Left forelimb (tissue), 1 donor: ENCODE data around the gene BICD1.

Experiments used
- DNase-seq: peaks from one replicate; pipeline ENCODE4 v3.0.0-alpha.2; 2018; ENCODE audit warnings: low spot score

Gene BICD1

DNA sequence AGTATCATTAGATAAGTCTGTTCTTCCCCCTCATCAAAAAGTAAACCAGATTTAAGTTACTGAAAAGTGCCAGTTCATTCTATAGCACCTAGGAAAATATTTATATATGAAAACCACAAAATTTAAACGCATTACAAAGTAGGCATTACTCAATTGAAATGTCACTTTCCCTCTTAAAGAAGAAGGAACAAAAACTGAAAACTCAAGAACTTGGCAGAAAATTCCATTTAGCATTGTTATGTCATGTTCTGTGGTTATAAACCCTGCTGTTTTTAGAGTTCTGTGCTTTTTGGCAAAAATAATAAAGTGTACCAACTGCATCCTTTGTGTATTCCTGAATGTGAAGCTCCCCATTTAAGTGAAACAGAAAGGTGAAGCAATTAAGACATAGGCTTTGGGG, 296.3 kb downstream of the BICD1 start:
- DNase-seq = no peak

- no peak for DNase-seq
These were observed 301.1 kb downstream of the BICD1 start for GRCh38 chr12:32407795-32408194.

- DNase-seq = no peak
These were observed 306.8 kb downstream of the BICD1 start for GRCh38 chr12:32413412-32413811.

- no peak for DNase-seq
These were observed 311.6 kb downstream of the BICD1 start for GRCh38 chr12:32418221-32418620.

DNA sequence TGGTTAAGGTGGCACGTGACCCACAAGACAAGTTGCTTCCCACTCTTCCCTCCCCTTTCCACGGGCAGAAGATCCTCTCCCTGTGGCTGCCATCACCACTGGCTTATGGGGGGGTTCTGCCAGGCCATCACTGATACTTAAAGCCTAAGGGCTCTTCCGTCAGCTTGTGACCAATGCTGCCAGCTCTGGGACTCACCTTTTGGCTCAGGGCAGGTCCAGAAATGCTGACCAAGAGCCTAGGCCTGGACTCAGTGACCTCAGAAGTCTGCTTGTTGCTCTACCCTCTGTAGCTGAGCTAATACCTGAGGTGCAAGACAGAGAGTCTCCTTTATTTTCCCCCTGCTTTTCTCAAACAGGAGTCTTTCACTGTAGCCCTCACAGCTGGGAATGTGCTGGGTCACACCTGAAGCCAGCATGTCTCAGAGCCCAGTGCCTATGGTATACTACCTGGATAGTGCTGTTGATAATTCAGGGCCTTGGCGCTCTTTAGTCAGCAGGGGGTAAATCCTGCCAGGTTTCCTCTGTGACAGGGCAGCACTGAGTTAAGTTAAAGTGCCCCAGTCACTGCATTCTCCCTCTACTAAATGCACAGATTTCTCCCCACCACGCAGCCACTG, 312.4 kb downstream of the BICD1 start:
- no peak for DNase-seq

GRCh38 chr12:32419520-32419960, 312.9 kb downstream of the BICD1 start:
- DNase-seq = no peak

- DNase-seq = no peak
These were observed 313.7 kb downstream of the BICD1 start for GRCh38 chr12:32420356-32420755.

DNA sequence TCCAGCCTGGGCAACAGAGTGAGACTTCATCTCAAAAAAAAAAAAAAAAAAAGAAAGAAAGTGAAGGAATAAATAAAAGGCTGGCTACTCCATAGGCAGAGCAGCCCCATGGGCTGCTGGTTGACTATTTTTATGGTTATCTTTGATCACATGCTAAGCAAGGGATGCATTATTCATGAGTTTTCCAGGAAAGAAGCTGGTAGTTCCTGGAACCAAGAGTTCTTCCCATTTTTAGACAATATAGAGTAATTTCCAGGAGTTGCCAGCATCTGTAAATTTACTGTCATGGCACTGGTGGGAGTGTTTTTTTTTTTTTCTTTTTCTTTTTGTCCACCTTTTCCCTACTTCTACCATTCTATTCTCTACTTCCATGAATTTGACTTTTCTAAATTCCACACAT, 316.9 kb downstream of the BICD1 start:
- no peak for DNase-seq

GRCh38 chr12:32431025-32431424, 324.4 kb downstream of the BICD1 start:
- no peak for DNase-seq
